ENCODE results near the gene SLX4IP.

The SLX4IP gene

DNA sequence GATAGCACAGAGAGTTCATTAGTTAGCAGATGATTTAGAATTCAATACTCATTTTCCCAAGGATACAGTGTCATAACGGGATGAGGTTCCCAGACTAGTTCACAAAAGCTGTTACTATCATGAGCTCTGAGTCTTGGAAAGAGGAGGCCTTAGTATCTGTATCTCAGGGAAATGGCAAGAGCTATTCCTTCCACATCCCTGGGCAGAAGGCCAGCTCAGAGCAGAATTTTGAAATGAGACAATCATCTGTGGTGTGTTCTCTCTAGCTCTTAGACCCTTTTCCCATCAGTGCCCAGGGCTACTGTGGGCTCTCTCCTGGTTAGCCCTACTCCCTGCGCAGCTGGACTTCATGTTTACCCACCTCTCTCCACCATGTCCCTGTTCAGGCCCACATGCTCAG lies 174.2 kb downstream of the SLX4IP start:
- Histone ChIP-seq H3K27me3 (ENCODE audit: control insufficient read depth in 1 of 2, insufficient read depth in 1 of 2, low read length in 2 of 2) (no peaks in the 10 kb centered on the region), H3K27ac (ENCODE audit: low read length, poor library complexity, severe bottlenecking) (no peak overlapping the region), H3K18ac (ENCODE audit: low read depth in 1 of 2, low read length in 2 of 2) (no peak overlapping the region), H3K4ac (ENCODE audit: low read depth in 1 of 2, low read length in 2 of 2) (no peak overlapping the region), H3K9ac (ENCODE audit: low read length) (peak overlapping the region; percentile 67), H3K4me2 (ENCODE audit: low read length, poor library complexity, severe bottlenecking) (no peak overlapping the region), H3K4me3 (ENCODE audit: insufficient read depth in 1 of 2, low read depth in 1 of 2, low read length in 2 of 2) (peak overlapping the region in 1 of 2 experiments; percentile 65), H3K9me3 (ENCODE audit: control insufficient read depth, low read length) (no peaks in the 10 kb centered on the region), H2BK15ac (ENCODE audit: low read depth, poor library complexity, severe bottlenecking) (no peak overlapping the region), H3K36me3 (ENCODE audit: control insufficient read depth in 1 of 2, insufficient read depth in 2 of 2, low read depth in 1 of 2, low read length in 2 of 2) (no peaks in the 10 kb centered on the region), H4K8ac (ENCODE audit: low read length) (no peak overlapping the region), H4K91ac (ENCODE audit: low read length) (no peak overlapping the region), H3K79me1 (replicated peaks; ENCODE audit: low read length, poor library complexity, severe bottlenecking) (no peaks in the 10 kb centered on the region), H3K23ac (ENCODE audit: low read length in 2 of 2) (no peak overlapping the region), H3K4me1 (ENCODE audit: control insufficient read depth, insufficient read depth, low read depth, low read length) (peaks cover 9% of the 10 kb centered on the region), H3K14ac (ENCODE audit: low read length in 2 of 2) (no peak overlapping the region), H2BK12ac (ENCODE audit: low read length in 2 of 2) (no peak overlapping the region), H2AFZ (ENCODE audit: low read depth, low read length) (no peak overlapping the region), H2BK5ac (ENCODE audit: low read depth, low read length, poor library complexity, severe bottlenecking) (no peak overlapping the region), H2AK5ac (ENCODE audit: low read length, severe bottlenecking) (peak overlapping the region; percentile 5), H2BK120ac (ENCODE audit: low read depth, low read length) (no peak overlapping the region)
- 100% methylated on average over 1 of the region's 2 CpGs for WGBS
- DNase-seq, result peak; percentile 53

DNA sequence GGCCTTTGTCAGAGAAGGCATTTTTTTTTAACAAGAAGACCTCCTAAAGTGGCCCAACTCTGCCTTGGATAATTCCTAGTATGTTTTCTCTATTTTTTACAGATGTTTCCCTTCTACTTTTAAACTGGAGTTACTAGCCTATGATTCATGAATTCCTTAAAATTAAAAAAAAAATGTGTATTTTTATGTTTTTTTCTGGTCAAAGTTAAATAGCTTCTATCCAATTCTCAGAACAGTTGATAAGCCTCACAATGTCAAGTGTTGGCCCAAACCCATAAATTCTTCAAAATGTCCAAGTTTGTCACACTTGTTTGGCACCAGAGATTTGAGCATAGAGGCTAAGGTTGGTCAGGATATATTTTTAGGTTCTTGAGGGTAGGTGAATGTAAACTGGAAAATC lies 174.7 kb downstream of the SLX4IP start:
- Histone ChIP-seq H2BK5ac (ENCODE audit: low read depth, low read length, poor library complexity, severe bottlenecking) (no peak overlapping the region), H4K8ac (ENCODE audit: low read length) (no peak overlapping the region), H3K14ac (ENCODE audit: low read length in 2 of 2) (no peak overlapping the region), H2AK5ac (ENCODE audit: low read length, severe bottlenecking) (no peak overlapping the region), H2BK12ac (ENCODE audit: low read length in 2 of 2) (no peak overlapping the region), H3K79me1 (replicated peaks; ENCODE audit: low read length, poor library complexity, severe bottlenecking) (no peaks in the 10 kb centered on the region), H2BK120ac (ENCODE audit: low read depth, low read length) (no peak overlapping the region), H3K23ac (ENCODE audit: low read length in 2 of 2) (no peak overlapping the region), H3K18ac (ENCODE audit: low read depth in 1 of 2, low read length in 2 of 2) (no peak overlapping the region), H2BK15ac (ENCODE audit: low read depth, poor library complexity, severe bottlenecking) (no peak overlapping the region), H4K91ac (ENCODE audit: low read length) (no peak overlapping the region), H3K9me3 (ENCODE audit: control insufficient read depth, low read length) (no peaks in the 10 kb centered on the region), H3K4me3 (ENCODE audit: insufficient read depth in 1 of 2, low read depth in 1 of 2, low read length in 2 of 2) (peak overlapping the region in 1 of 2 experiments; percentile 65), H3K36me3 (ENCODE audit: control insufficient read depth in 1 of 2, insufficient read depth in 2 of 2, low read depth in 1 of 2, low read length in 2 of 2) (peaks cover 0 to 3% of the 10 kb centered on the region in 2 experiments), H3K4me1 (ENCODE audit: control insufficient read depth, insufficient read depth, low read depth, low read length) (peaks cover 7% of the 10 kb centered on the region), H2AFZ (ENCODE audit: low read depth, low read length) (no peak overlapping the region), H3K27ac (ENCODE audit: low read length, poor library complexity, severe bottlenecking) (no peak overlapping the region), H3K4me2 (ENCODE audit: low read length, poor library complexity, severe bottlenecking) (no peak overlapping the region), H3K9ac (ENCODE audit: low read length) (peak overlapping the region; percentile 67), H3K4ac (ENCODE audit: low read depth in 1 of 2, low read length in 2 of 2) (no peak overlapping the region), H3K27me3 (ENCODE audit: control insufficient read depth in 1 of 2, insufficient read depth in 1 of 2, low read length in 2 of 2) (no peaks in the 10 kb centered on the region)
- DNase-seq, result no peak

DNA sequence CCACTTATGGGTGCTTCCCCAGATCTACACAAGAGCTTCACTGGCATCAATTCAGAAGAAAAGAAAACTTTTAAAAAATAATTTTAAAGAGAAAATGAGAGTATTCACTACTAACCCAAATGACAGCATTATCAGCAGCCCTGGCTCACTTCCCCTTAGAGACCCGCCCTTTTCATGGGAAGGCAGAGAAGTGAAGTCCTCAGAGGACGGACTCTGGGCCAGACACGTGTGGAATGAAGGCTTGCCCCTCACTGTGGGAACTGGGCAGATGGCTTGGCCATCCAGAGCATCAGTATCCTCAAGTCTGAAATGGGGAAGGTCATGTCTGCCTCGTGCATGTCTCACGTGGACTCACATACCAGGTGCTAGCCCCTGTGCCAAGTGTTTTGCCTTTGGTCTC lies 175.1 kb downstream of the SLX4IP start:
- H2AFZ ChIP-seq (ENCODE audit: low read depth, low read length), result no peak overlapping the region
- H4K91ac ChIP-seq (ENCODE audit: low read length), result no peak overlapping the region
- no peak overlapping the region for H2AK5ac ChIP-seq (ENCODE audit: low read length, severe bottlenecking)
- DNase-seq, result no peak
- no peak overlapping the region for H3K27ac ChIP-seq (ENCODE audit: low read length, poor library complexity, severe bottlenecking)
- H2BK15ac ChIP-seq (ENCODE audit: low read depth, poor library complexity, severe bottlenecking), result no peak overlapping the region
- peaks cover 0 to 3% of the 10 kb centered on the region in 2 experiments for H3K36me3 ChIP-seq (ENCODE audit: control insufficient read depth in 1 of 2, insufficient read depth in 2 of 2, low read depth in 1 of 2, low read length in 2 of 2)
- H3K9ac ChIP-seq (ENCODE audit: low read length), result no peak overlapping the region
- H2BK5ac ChIP-seq (ENCODE audit: low read depth, low read length, poor library complexity, severe bottlenecking), result no peak overlapping the region
- no peak overlapping the region for H3K4ac ChIP-seq (ENCODE audit: low read depth in 1 of 2, low read length in 2 of 2)
- no peaks in the 10 kb centered on the region for H3K27me3 ChIP-seq (ENCODE audit: control insufficient read depth in 1 of 2, insufficient read depth in 1 of 2, low read length in 2 of 2)
- no peak overlapping the region for H3K4me2 ChIP-seq (ENCODE audit: low read length, poor library complexity, severe bottlenecking)
- H3K79me1 ChIP-seq (replicated peaks; ENCODE audit: low read length, poor library complexity, severe bottlenecking), result no peaks in the 10 kb centered on the region
- H2BK120ac ChIP-seq (ENCODE audit: low read depth, low read length), result no peak overlapping the region
- no peak overlapping the region for H3K23ac ChIP-seq (ENCODE audit: low read length in 2 of 2)
- no peak overlapping the region for H3K4me3 ChIP-seq (ENCODE audit: insufficient read depth in 1 of 2, low read depth in 1 of 2, low read length in 2 of 2)
- WGBS, result 87% methylated on average over 5 of the region's 5 CpGs
- H3K14ac ChIP-seq (ENCODE audit: low read length in 2 of 2), result no peak overlapping the region
- peak overlapping the region in 1 of 2 experiments; percentile 1 for H2BK12ac ChIP-seq (ENCODE audit: low read length in 2 of 2)
- peaks cover 7% of the 10 kb centered on the region for H3K4me1 ChIP-seq (ENCODE audit: control insufficient read depth, insufficient read depth, low read depth, low read length)
- no peak overlapping the region for H3K18ac ChIP-seq (ENCODE audit: low read depth in 1 of 2, low read length in 2 of 2)
- no peaks in the 10 kb centered on the region for H3K9me3 ChIP-seq (ENCODE audit: control insufficient read depth, low read length)
- H4K8ac ChIP-seq (ENCODE audit: low read length), result no peak overlapping the region

DNA sequence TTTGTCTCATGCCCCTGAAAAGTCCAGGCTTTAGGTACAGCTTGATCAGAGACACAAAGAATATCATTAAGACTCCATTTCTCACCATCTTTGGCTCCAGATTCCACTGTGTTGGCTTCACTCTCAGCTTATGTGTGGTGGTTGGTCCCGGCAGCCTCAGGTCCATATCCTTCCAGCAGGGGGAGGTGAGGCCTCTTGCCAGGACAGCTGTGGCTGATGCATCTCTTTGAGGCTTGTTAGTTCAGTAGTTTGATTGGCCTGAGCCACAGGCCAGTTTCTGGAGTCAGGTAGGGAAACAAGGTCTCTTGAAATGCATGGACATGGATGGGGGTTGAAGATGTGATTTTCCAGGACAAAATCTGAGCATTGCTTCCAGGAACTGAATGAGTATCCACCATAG lies 176.3 kb downstream of the SLX4IP start:
- Histone ChIP-seq H3K9me3 (ENCODE audit: control insufficient read depth, low read length) (no peaks in the 10 kb centered on the region), H4K8ac (ENCODE audit: low read length) (no peak overlapping the region), H3K27me3 (ENCODE audit: control insufficient read depth in 1 of 2, insufficient read depth in 1 of 2, low read length in 2 of 2) (no peaks in the 10 kb centered on the region), H3K9ac (ENCODE audit: low read length) (no peak overlapping the region), H3K14ac (ENCODE audit: low read length in 2 of 2) (no peak overlapping the region), H2BK12ac (ENCODE audit: low read length in 2 of 2) (no peak overlapping the region), H3K79me1 (replicated peaks; ENCODE audit: low read length, poor library complexity, severe bottlenecking) (no peaks in the 10 kb centered on the region), H4K91ac (ENCODE audit: low read length) (no peak overlapping the region), H3K18ac (ENCODE audit: low read depth in 1 of 2, low read length in 2 of 2) (no peak overlapping the region), H3K4me1 (ENCODE audit: control insufficient read depth, insufficient read depth, low read depth, low read length) (peaks cover 7% of the 10 kb centered on the region), H2BK120ac (ENCODE audit: low read depth, low read length) (no peak overlapping the region), H3K23ac (ENCODE audit: low read length in 2 of 2) (no peak overlapping the region), H3K4ac (ENCODE audit: low read depth in 1 of 2, low read length in 2 of 2) (no peak overlapping the region), H2BK5ac (ENCODE audit: low read depth, low read length, poor library complexity, severe bottlenecking) (no peak overlapping the region), H3K36me3 (ENCODE audit: control insufficient read depth in 1 of 2, insufficient read depth in 2 of 2, low read depth in 1 of 2, low read length in 2 of 2) (peaks cover 0 to 3% of the 10 kb centered on the region in 2 experiments), H2AFZ (ENCODE audit: low read depth, low read length) (no peak overlapping the region), H2BK15ac (ENCODE audit: low read depth, poor library complexity, severe bottlenecking) (no peak overlapping the region), H3K27ac (ENCODE audit: low read length, poor library complexity, severe bottlenecking) (no peak overlapping the region), H3K4me3 (ENCODE audit: insufficient read depth in 1 of 2, low read depth in 1 of 2, low read length in 2 of 2) (no peak overlapping the region), H2AK5ac (ENCODE audit: low read length, severe bottlenecking) (no peak overlapping the region), H3K4me2 (ENCODE audit: low read length, poor library complexity, severe bottlenecking) (no peak overlapping the region)
- DNase-seq, result peak; percentile 46
- WGBS, result 76% methylated on average over 1 of the region's 1 CpG
